HG03378 (cell line): Measurements from ENCODE around the gene CDH26.

ENCODE experiments used
- ATAC-seq: cut with Tn5 transposase; IDR thresholded peaks from one replicate; pipeline ENCODE4 v1.9.1; 2021; ENCODE audit warnings: mild to moderate bottlenecking, moderate library complexity; ENCODE audit not compliant: unreplicated experiment

Gene CDH26

GRCh38 chr20:60057866-60058807 lies 99.9 kb downstream of the CDH26 start:
- ATAC-seq: no peak

- no peak for ATAC-seq
These were observed 100.7 kb downstream of the CDH26 start for GRCh38 chr20:60058879-60059278.

GRCh38 chr20:60060006-60060557 lies 101.9 kb downstream of the CDH26 start:
- ATAC-seq: no peak

GRCh38 chr20:60060593-60060992 lies 102.4 kb downstream of the CDH26 start:
- no peak for ATAC-seq

GRCh38 chr20:60062431-60063047 lies 104.3 kb downstream of the CDH26 start:
- no peak for ATAC-seq

DNA sequence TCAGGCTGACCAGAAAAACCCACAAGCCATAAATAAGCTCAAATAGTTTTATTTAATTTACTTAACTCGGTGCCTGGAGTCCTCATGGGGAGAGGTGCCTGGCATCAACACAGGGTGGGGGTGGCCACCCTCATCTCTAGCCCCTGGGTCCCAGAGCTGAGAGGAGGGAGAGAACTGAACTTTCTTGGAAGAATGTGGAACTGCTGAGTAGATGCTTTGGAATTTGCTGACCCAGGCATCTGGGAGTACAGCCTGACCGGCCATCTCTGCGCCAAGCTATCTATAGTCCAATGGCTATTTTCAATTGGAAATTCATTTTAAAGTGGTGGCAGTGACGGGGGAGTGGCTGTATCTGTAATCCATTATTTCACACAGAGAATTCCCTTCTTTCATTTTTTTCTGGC lies 104.8 kb downstream of the CDH26 start:
- no peak for ATAC-seq

DNA sequence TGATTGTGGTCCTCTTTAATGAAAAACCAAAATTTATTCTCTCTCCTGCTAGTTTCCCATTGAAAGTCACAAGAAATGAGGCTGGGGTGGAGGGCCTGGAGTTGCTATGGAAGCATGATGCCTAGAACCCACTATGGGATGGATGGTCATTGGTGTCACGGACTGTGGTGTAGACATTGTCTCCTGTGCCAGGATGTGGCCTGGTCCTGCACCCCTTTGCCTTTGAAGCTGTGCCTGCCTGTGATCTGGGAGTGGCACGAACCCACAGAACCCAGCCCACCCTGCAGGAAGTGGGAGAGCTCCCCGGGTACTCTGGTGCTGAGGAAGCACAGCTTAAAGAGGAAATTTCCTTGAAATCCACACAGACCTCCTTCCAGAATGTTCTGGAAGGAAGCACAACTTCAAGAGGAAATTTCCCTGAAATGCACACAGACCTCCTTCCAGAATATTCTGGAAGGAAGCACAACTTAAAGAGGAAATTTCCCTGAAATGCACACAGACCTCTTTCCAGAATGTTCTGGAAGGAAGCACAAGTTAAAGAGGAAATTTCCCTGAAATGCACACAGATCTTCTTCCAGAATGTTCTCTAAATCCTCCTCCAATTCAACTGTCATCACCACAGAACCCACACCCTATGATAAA lies 105.6 kb downstream of the CDH26 start:
- no peak for ATAC-seq
